Eye (tissue), 1 donor: Measurements from ENCODE around the gene HECTD3.
"Not testable (repeated sequence)": the region's sequence is repeated elsewhere in the genome, so short reads cannot be mapped to it uniquely, and the experiment has no call there.

ENCODE experiments used
- DNase-seq: peaks from one replicate; pipeline ENCODE4 v3.0.0-alpha.2; 2015

Gene HECTD3

DNA sequence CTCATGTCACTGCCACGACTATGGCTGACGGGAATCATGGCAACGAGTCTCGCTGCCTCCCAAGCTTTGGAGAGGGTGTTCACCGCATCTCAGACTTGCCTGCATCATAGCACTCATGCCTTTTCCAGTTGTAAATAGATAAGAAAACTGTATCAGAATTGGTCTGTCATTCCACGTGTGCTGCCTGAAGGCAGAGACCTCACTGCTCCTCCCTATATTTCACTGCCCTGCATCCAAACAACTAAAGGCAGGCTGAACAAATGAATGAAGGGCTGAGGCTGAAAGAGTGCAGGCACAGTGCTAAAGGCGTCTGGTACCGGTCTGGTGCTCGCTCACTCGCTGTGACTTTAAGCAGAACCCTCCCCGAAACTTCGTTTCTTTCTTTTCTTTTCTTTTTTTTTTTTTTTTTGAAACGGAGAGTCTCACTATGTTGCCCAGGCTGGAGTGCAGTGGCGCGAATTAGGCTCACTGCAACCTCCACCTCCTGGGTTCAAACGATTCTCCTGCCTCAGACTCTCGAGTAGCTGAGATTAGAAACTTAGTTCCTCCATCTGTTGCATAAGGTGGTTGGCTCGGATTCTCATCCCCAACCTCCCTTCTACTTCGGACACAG lies 25.3 kb downstream of the HECTD3 start:
- no peak for DNase-seq

DNA sequence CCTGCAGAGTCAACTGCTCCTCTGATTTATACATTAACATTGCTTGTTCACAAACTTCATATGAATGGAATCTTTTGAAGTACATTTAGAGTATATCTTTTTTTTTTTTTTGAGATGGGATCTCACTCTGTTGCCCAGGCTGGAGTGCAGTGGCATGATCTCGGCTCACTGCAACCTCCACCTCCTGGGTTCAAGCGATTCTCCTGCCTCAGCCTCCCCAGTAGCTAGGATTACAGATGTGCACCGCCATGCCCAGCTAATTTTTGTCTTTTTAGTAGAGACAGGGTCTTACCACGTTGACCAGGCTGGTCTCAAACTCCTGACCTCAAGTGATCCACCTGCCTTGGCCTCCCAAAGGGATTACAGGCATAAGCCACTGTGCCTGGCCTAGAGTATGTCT lies 33.8 kb downstream of the HECTD3 start:
- DNase-seq: not testable (repeated sequence)

DNA sequence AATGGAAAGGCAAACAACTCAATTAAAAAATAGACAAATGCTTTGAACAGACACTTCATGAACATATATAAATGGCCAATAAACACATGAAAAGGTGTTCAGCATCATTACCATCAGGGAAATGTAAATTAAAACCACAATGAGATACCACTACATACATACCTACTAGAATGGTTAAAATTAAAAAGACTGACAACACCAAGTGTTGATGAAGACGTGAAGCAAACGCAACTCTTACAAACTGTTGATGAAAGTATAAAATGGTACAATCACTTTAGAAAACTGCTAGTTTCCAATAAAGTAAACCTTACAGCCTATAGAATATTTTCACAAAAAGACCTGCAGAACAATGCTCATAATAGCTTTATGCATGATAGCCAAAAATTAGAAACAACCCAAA lies 34.9 kb downstream of the HECTD3 start:
- no peak for DNase-seq

DNA sequence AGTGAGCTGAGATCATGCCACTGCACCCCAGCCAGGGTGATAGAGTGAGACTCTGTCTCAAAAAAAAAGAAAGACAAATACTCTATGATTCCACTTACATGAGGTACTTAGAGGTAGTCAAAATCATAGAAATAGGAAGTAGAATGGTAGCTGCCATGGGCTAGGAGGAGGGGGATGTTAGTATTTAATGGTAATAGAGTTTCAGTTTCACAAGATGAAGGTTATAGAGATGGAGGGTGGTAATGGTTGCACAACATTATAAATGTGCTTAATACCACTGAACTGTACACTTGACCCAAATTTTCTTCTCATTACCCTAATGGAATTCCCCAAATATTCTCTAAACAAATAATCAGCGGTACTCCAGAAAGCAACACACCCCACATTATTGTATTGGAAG lies 37.5 kb downstream of the HECTD3 start:
- DNase-seq: no peak

DNA sequence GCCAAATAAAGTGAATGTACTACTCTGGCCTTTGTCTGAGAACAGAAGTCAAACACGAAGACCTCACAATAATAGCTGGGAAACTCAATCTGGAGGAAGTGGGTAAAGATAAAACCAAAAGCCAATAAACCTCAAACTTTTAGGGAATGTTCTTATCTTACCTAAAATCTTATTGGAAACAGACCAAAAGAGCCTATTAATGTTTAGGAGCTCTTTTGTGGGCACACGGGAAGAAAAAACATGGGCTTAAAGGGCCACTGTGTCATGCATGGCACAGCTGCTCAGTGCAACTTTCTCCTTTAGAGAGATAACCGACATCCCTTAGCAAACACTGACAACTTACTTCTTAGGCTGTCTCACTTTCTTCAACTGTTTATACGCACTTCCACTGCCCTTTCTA lies 40.8 kb downstream of the HECTD3 start:
- no peak for DNase-seq

DNA sequence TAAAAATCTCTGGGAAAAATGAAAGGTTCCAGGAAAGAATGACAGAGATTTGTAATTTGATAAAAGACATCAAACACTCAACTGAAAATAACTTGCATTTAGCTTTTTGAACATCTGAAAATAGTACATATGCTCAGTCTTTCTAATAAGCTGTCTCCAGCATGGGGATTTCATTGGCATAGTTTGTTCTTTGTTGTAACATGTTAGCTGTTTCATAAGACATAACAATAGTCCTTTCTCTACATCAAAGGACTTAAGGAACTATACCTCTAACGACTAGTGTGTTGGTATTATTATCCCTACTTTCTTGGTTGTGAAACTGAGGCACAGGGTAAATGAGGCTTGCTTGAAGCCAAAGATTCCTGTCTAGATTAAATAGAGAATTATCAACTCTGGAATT lies 46.7 kb downstream of the HECTD3 start:
- no peak for DNase-seq

DNA sequence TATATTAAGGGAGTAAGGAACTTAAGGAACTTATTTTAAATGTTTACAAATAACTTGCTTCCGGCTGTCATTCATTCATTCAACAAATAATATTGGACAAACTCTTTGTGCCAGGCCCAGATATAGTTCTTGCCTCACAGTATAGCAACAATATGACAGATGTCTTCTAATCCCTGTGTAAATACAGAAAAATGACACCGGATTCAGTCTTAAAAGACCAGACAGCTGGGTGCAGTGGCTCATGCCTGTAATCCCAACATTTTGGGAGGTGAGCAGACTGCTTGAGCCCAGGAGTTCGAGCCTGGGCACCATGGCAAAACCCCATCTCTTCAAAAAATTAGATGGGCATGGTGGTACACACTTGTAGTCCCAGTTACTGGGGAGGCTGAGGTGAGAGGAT lies 48.4 kb downstream of the HECTD3 start:
- no peak for DNase-seq

DNA sequence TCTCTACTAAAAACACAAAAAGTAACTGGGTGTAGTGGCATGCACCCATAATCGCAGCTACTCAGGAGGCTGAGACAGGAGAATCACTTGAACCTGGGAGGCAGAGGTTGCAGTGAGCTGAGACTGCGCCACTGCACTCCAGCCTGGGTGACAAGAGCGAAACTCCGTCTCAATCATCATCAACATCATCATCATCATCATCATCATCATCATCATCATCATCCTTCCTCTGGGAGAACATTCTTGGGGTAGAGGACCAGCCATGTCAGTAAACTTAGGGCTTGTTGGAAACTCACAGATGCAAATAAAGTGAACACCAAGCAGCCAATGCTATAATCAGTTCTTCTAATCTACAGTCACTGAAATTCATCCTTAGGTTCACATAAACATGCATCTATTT lies 49.1 kb downstream of the HECTD3 start:
- not testable (repeated sequence) for DNase-seq

DNA sequence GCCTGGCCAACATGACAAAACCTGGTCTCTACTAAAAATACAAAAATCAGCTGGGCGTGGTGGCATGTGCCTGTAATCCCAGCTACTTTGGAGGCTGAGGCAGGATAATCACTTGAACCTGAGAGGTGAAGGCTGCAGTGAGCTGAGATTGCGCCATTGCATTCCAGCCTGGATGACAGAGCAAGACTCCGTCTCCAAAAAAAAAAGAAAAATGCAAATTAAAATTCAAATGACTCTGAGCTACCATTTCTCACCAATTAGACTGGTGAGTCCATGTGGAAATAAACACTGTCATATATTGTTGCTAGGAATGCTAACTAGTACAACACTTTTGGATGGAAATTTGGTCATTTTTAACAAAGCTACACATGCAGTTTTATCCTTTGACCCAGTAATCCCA lies 53.6 kb downstream of the HECTD3 start:
- DNase-seq: not testable (repeated sequence)

DNA sequence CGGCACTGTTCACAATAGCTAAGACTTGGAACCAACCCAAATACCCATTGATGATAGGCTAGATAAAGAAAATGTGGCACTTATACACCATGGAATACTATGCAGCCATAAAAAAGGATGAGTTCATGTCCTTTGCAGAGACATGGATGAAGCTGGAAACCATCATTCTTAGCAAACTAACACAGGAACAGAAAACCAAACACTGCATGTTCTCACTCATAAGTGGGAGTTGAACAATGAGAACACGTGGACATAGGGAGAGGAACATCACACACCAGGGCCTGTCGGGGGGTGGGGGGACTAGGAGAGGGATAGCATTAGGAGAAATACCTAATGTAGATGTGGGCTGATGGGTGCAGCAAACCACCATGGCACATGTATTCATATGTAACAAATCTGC lies 55.0 kb downstream of the HECTD3 start:
- DNase-seq: not testable (repeated sequence)
